SK-N-SH (cell line): Measurements from ENCODE around the gene TPCN2. TPM values are rescaled to one million over a fixed set of nuclear protein-coding genes. Genes with fewer than 3 reads are reported as not detected.
A peak's percentile ranks its signal among the peaks of the same experiment; 100 is the strongest.

Experiments used
- CTCF ChIA-PET: fragments of 300-600, 350-600 bp; formaldehyde crosslinking; extraction: SDS; loops from one replicate; lab custom pipeline; 2021; lab: Yijun Ruan, JAX
- POLR2A ChIA-PET: fragments of 350-600 bp; sonication (Branson Sonifier 250); formaldehyde crosslinking; extraction: SDS; loops from one replicate; lab custom pipeline; 2020; ENCODE audit warnings: antibody characterized with exemption, inconsistent platforms; lab: Yijun Ruan, JAX
- DNase-seq: peaks from one replicate; pipeline ENCODE4 v3.0.0; 2012
- H2AFZ ChIP-seq: fragments of 200-600 bp; sonication (generic); 2 replicates; pipeline ENCODE4 v1.8.1; 2016; ENCODE audit warnings: antibody characterized with exemption, mild to moderate bottlenecking, low read depth
- H3F3A ChIP-seq: fragments of 200-600 bp; sonication (generic); replicated peaks from 2 replicates; pipeline ENCODE3; 2016; ENCODE audit warnings: antibody characterized with exemption, mild to moderate bottlenecking; ENCODE audit not compliant: insufficient read depth
- H3K27ac ChIP-seq, 2 experiments: fragments of 200-500 bp in 1 of 2; fragments of 200-600 bp in 1 of 2; sonication (Bioruptor generic) in 1 of 2; sonication (generic), shearing (Covaris generic) in 1 of 2; 2 replicates each; pipeline versions ENCODE4 v1.5.1 to v1.6.1; 2014 to 2016; ENCODE audit warnings: low read depth in 2 of 2, inconsistent platforms in 1 of 2, low read length in 1 of 2, mild to moderate bottlenecking in 1 of 2, mixed read lengths in 1 of 2
- H3K27me3 ChIP-seq: fragments of 200-600 bp; sonication (generic), shearing (Covaris generic); 2 replicates; pipeline ENCODE4 v1.6.1; 2016; ENCODE audit warnings: mixed run types; ENCODE audit not compliant: insufficient read depth
- H3K36me3 ChIP-seq, 2 experiments: fragments of 200-500 bp in 1 of 2; fragments of 200-600 bp in 1 of 2; sonication (Bioruptor generic) in 1 of 2; sonication (generic) in 1 of 2; replicated peaks in 1 of 2; 2 replicates each; pipeline versions ENCODE3 to v1.5.1; 2014 to 2016; ENCODE audit warnings: low read length in 1 of 2, mild to moderate bottlenecking in 1 of 2; ENCODE audit not compliant: insufficient read depth in 2 of 2, control insufficient read depth in 1 of 2
- H3K4me1 ChIP-seq, 2 experiments: fragments of 200-500 bp in 1 of 2; fragments of 200-600 bp in 1 of 2; sonication (Bioruptor generic) in 1 of 2; sonication (generic), shearing (Covaris generic) in 1 of 2; 2 replicates each; pipeline versions ENCODE4 v1.5.1 to v1.6.1; 2014 to 2016; ENCODE audit warnings: low read depth in 1 of 2, low read length in 1 of 2, mixed run types in 1 of 2; ENCODE audit not compliant: insufficient read depth in 2 of 2, control insufficient read depth in 1 of 2
- H3K4me2 ChIP-seq: fragments of 200-600 bp; sonication (generic), shearing (Covaris generic); 2 replicates; pipeline ENCODE4 v1.6.1; 2017; ENCODE audit warnings: mixed run types
- H3K4me3 ChIP-seq, 2 experiments: fragments of 200-500 bp in 1 of 2; fragments of 200-600 bp in 1 of 2; sonication (Bioruptor generic) in 1 of 2; sonication (generic), shearing (Covaris generic) in 1 of 2; 2 replicates each; pipeline versions ENCODE4 v1.5.1 to v1.8.1; 2014 to 2016; ENCODE audit warnings: low read depth in 2 of 2, inconsistent platforms in 1 of 2, low read length in 1 of 2, mild to moderate bottlenecking in 1 of 2, mixed read lengths in 1 of 2, moderate library complexity in 1 of 2
- H3K79me2 ChIP-seq: fragments of 200-600 bp; sonication (generic); 2 replicates; pipeline ENCODE4 v1.8.1; 2017; ENCODE audit warnings: mild to moderate bottlenecking; ENCODE audit not compliant: insufficient read depth
- H3K9ac ChIP-seq: fragments of 200-600 bp; sonication (generic); 2 replicates; pipeline ENCODE4 v1.6.1; 2017; ENCODE audit warnings: mixed run types
- H3K9me2 ChIP-seq: fragments of 200-600 bp; sonication (generic); 2 replicates; pipeline ENCODE4 v1.6.1; 2017; ENCODE audit warnings: mixed run types
- H3K9me3 ChIP-seq: fragments of 200-600 bp; sonication (generic); 2 replicates; pipeline ENCODE4 v1.6.1; 2017; ENCODE audit warnings: mixed run types, mild to moderate bottlenecking, moderate library complexity
- H4K20me1 ChIP-seq: fragments of 200-600 bp; sonication (generic); 2 replicates; pipeline ENCODE4 v1.6.1; 2017; ENCODE audit warnings: mild to moderate bottlenecking, mixed run types; ENCODE audit not compliant: insufficient read depth
- ELF1 ChIP-seq: IDR thresholded peaks from 2 replicates; pipeline ENCODE4 v1.4.0; 2012
- FOSL2 ChIP-seq: IDR thresholded peaks from 2 replicates; pipeline ENCODE4 v1.4.0; 2012; ENCODE audit warnings: low read depth, mild to moderate bottlenecking, moderate library complexity, borderline replicate concordance
- FOXM1 ChIP-seq: IDR thresholded peaks from 2 replicates; pipeline ENCODE4 v1.4.0; 2012; ENCODE audit warnings: low read depth, mild to moderate bottlenecking
- GABPA ChIP-seq: IDR thresholded peaks from 2 replicates; pipeline ENCODE4 v1.4.0; 2012; ENCODE audit warnings: low read depth, mild to moderate bottlenecking
- GATA2 ChIP-seq: sonication (generic); formaldehyde crosslinking; IDR thresholded peaks from 2 replicates; pipeline ENCODE4 v1.5.0; 2020; ENCODE audit warnings: mild to moderate bottlenecking, missing genetic modification reagents
- MAX ChIP-seq: IDR thresholded peaks from 2 replicates; pipeline ENCODE4 v1.4.0; 2012; ENCODE audit warnings: low read depth
- NFIC ChIP-seq: IDR thresholded peaks from 2 replicates; pipeline ENCODE4 v1.4.0; 2012; ENCODE audit warnings: borderline replicate concordance
- NRF1 ChIP-seq: IDR thresholded peaks from 2 replicates; pipeline ENCODE4 v1.6.1; 2012; ENCODE audit warnings: low read depth, mild to moderate bottlenecking, low read length
- REST ChIP-seq: IDR thresholded peaks from 2 replicates; pipeline ENCODE4 v1.6.1; 2012; ENCODE audit warnings: mild to moderate bottlenecking, low read depth, low read length, moderate library complexity
- TCF12 ChIP-seq: IDR thresholded peaks from 2 replicates; pipeline ENCODE4 v1.4.0; 2012
- TEAD4 ChIP-seq: IDR thresholded peaks from 2 replicates; pipeline ENCODE4 v1.4.0; 2012; ENCODE audit warnings: mild to moderate bottlenecking, borderline replicate concordance; ENCODE audit not compliant: insufficient read depth
- USF2 ChIP-seq: fragments of 150-350 bp; IDR thresholded peaks from 2 replicates; pipeline ENCODE4 v1.6.1; 2017; ENCODE audit warnings: antibody characterized with exemption, low read length, low read depth, borderline replicate concordance
- WGBS: methylation state at CpG from one replicate; pipeline ENCODE4 v1.1.6; 2017; ENCODE audit warnings: low lambda C conversion rate; 5-methylcytosine and 5-hydroxymethylcytosine counted together
- polyA plus RNA-seq, 3 experiments: library from polyadenylated mRNA; depleted of rRNA; stranded (reverse); fragments of >200 nt; gene quantifications; 2 replicates each; pipeline ENCODE4 v1.2.3, GENCODE V29; 2012

The TPCN2 gene
- polyA plus RNA-seq, 1 of the 3 experiments (the other 2 are of a cell fraction): 8.7 TPM

DNA sequence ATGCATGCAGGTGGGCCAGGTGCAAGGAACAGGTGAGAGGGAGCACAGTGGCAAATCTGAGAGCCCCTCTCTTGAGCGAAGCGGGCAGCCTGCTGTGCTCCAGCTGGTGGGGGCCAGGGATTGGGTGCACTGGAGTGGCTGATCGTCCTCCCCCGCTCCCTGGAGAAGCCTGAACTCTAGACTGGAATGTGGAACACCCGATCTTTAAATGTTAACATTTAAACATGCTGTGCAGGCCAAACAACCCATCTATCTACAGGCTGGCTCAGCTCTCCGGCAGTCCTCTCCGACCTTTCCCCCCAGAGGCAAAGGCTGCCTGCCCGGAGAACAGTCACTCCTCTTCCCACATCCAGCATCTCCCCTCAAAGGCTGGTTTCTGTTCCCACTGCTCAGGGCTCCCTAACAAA is 40.8 kb upstream of the TPCN2 start (continued):
- TF ChIP-seq REST (no peak), GABPA (no peak), NRF1 (no peak), USF2 (no peak), NFIC (no peak), ELF1 (no peak)

- peak overlapping the region in 1 of 2 experiments; percentile 67; a peak in 3 of 4 replicates for H3K27ac ChIP-seq
- CTCF ChIA-PET: interaction anchor here (1.0 to 1.9 kb wide), 5 partner anchors 9 to 36 kb away, joined by 3 to 6 read pairs (median 3); no protein-coding TSS in a partner anchor
- peaks cover 28 to 39% of the 10 kb centered on the region in 2 experiments; a peak in 3 of 4 replicates for H3K4me1 ChIP-seq
Measured at GRCh38 chr11:69008737-69009440, 39.8 kb upstream of the TPCN2 start.

More at GRCh38 chr11:69008737-69009440, 39.8 kb upstream of the TPCN2 start:
- no peaks in the 10 kb centered on the region for H3K9me2 ChIP-seq
- H2AFZ ChIP-seq: peak overlapping the region; percentile 67; the same call in 1 of the 2 replicates
- WGBS: 55% methylated on average over 5 of the region's 17 CpGs
- H3K9ac ChIP-seq: peak overlapping the region; percentile 44; the same call in 1 of the 2 replicates
- H3K9me3 ChIP-seq: no peaks in the 10 kb centered on the region
- POLR2A ChIA-PET: no interaction called here
- no peak for TF ChIP-seq ELF1
- no peak for TF ChIP-seq GATA2
- 0 out of 2 replicates have a peak, but pooled peaks have one; percentile 39 for TF ChIP-seq TEAD4
- TF ChIP-seq FOXM1: no peak
- peak; percentile 48 for TF ChIP-seq TCF12
- peak; percentile 96 for TF ChIP-seq MAX
- TF ChIP-seq FOSL2: peak; percentile 94
- H3F3A ChIP-seq: no peaks in the 10 kb centered on the region
- peak overlapping the region; percentile 55; the same call in 1 of the 2 replicates for H3K4me2 ChIP-seq
- H3K36me3 ChIP-seq: no peaks in the 10 kb centered on the region
- no peaks in the 10 kb centered on the region for H3K79me2 ChIP-seq
- no peak overlapping the region for H3K4me3 ChIP-seq
- peak; percentile 60 for DNase-seq
- no peaks in the 10 kb centered on the region for H3K27me3 ChIP-seq
- no peaks in the 10 kb centered on the region for H4K20me1 ChIP-seq
